Epithelial cell of prostate (primary cell): Measurements from ENCODE around the gene NHS.

ENCODE experiments used
- DNase-seq: peaks from one replicate; pipeline ENCODE4 v3.0.0-alpha.2; 2011; ENCODE audit warnings: low read depth, low spot score
- H3K27ac ChIP-seq: fragments of 450-650 bp; 2 replicates; pipeline ENCODE4 v1.5.1; 2017; ENCODE audit warnings: mild to moderate bottlenecking

Gene NHS

DNA sequence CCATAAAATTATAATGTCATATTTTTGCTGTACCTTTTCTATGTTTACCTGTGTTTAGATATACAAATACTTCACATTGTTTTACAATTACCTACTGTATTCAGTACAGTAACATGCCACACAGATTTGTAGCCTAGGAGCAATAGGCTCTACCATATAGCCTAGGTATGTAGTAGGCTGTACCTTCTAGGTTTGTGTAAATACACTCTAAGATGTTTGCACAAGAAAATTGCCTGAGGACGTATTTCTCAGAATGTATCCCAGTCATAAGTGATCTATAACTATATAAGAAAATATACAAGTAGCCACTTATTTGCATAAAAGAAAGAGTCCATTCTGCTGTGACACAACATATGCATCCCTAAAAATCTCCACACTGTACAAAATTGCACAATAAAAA is 326.0 kb downstream of the NHS start:
- DNase-seq = no peak

DNA sequence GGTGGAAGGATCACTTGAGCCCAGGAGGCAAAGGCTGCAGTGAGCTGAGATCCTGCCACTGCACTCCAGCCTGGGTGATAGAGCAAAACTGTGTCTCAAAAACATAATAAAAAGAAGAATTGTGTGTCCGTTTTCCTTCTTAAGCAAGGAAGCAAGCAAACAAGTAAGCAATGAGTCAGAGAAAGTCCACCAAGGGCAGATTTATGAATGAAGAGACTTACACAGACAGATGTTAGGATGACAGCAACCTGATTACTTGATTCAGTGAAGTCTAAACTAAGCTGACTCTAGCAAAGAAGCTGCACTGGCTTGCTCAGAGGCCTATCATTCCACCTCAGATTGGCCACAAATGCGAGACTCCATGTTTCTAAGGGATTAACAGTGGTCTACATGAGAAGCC is 328.2 kb downstream of the NHS start:
- peak overlapping the region; percentile 64 for H3K27ac ChIP-seq
- DNase-seq = no peak

More for the DNA sequence above, 326.0 kb downstream of the NHS start:
- H3K27ac ChIP-seq = no peak overlapping the region

DNA sequence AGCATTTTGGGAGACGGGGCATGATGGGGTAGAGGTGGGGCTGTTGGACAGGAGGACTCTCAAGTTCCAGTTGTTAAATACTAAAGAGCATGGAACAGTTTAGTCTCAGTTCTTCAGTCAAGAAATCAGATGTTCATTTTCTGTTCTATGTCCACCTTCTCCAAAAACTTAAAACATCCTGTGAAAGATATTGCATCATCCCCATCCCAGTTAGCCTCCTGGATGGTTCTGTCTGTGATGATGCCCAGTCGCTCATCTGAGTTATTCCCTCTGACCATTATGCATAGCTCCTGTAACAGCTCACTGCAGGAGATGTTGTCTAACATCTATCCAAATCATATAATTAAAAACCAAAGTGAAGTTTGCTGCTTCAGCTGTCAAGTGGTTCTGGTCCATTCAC is 330.2 kb downstream of the NHS start:
- no peak for DNase-seq
- H3K27ac ChIP-seq = no peak overlapping the region

DNA sequence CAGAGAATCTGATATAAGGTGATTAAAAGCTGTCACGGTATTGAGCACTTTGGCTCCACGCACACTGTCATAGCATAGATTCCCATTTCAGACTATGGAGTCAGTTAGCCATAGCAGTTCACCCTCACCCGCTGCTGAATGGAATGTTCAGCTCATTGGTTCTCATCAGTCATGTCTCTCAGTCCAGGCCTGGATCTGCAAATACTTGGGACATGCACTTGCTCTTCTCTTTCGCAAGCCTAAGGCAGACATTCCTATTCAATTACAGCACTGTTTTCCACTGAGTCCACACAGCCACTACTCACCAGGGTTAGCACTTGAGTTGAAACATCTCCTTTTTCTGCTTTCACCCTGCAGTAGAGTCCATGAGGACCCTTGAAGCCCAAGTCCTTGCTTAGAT is 331.7 kb downstream of the NHS start:
- H3K27ac ChIP-seq = peak overlapping the region; percentile 50
- no peak for DNase-seq

DNA sequence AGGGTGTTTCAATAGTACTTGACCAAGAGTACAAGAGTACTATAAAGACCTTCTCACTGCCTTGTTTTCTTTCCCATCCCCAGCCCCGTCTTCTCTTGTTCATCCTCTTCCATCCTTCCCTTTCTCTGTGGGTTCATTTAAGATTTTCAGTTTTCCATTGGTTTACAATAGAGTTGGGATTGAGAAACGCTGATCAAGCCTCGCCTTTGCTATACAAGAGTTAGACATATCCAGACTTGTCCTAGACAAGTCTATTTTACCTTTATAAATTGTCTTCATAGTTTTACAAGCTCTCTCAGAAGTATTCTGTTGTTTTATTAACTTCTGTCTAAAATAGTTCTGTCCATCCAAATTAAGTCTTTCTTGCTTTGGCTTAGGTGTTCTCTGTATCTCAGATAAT is 332.7 kb downstream of the NHS start:
- no peak for DNase-seq

DNA sequence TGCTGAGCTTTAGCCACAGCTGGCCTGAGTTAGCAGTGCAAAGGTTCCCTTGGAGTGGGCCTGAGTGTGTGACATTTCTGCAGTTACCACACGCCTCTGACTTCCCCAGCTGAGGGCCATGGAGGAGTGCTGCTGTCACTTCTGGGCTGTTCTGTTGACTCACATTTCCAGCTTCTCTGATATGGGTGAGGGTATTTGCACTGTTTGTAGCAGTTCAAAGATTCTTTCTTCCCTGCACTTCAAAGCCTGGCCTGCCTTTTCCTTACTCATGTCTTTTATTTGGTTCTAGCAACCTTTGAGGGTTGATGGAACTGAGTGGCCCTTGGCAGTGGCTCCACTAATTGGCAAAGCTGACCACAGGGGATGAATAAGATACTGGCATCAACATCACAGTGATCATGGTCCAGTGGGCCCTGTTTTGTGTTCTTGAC is 335.9 kb downstream of the NHS start:
- no peak for DNase-seq
- H3K27ac ChIP-seq = no peak overlapping the region

More for the DNA sequence above, 332.7 kb downstream of the NHS start:
- peak overlapping the region; percentile 50 for H3K27ac ChIP-seq

DNA sequence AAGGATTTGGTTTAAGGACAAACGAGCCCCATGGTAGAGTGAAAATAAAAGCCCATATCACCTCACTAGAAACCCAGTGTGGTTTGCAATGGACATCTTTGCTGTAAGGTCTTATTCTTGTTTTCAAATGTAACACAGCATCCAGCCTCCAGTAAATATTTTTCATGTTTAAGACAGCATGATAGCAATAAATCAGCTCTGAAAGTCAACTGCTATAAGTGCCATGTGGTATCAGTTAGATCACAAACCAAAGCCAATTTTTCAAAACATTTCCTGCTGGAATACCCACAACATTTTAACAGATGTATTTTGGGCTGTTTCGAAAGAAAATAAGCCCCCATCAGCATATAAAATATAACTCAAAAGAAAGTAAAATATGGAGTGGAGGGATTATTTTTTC is 338.3 kb downstream of the NHS start:
- no peak for DNase-seq

DNA sequence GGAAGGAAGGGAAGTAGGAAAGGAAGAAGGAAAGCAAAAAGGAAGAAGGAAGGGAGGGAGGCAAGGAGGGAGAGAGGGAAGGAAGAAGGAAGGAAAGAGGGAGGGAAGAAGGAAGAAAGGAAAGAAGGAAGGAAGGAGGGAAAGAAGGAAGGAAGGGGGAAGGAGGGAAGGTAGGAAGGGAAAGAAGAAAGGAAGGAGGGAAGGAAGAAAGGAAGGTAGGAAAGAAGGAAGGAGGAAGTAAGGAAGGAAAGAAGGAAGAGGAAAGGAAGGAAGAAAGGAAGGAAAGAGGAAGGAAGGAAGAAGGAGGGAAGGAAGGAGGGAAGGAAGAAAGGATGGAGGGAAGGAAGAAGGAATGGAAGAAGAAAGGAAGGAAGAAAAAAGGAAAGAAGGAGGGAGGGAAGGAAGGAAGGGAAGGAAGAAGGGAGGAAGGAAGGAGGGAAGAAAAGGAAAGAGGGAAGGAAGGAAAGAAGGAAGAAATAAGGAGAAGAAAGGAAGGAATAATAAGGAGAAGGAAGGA is 343.7 kb downstream of the NHS start:
- no peak overlapping the region for H3K27ac ChIP-seq
- no peak for DNase-seq

More for the DNA sequence above, 338.3 kb downstream of the NHS start:
- H3K27ac ChIP-seq = no peak overlapping the region

DNA sequence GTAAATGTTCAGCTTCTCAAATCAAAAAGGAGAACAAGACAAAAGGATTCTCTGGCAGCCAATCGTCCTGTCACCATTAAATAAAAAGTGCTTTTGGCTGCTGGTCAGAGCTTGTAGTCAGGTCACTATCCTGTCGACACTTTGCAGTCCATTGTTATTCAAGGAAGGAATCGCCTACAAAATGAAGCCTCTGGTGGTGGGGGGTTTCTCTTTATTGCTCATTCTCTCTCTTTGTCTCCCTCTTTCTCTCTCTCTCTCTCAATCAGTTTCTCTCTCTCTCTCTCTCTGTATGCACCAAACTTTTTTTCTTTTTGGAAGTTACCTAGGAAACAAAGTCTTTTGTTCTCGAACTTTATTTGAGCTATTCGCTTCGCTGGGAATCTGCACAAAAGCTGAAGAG is 344.7 kb downstream of the NHS start:
- no peak overlapping the region for H3K27ac ChIP-seq
- DNase-seq = no peak

DNA sequence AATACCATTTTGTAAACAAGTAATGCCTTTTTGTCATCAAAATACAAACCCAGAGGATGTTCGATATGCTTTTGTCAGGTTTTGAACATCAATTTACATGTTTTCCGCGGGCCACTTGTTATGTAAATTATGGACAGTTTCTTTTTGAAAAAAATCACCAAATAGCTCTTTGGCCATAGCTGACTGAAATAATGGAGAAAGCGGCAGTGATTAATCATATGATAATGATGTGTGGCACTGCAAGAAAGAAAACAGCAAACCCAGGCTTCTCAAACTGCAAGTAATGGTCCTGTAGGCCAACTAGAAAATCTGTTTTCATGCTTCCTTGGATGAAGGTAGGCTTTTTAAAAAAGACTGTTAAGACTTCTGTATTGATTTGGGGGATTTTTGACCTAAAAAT is 346.7 kb downstream of the NHS start:
- DNase-seq = no peak
- H3K27ac ChIP-seq = no peak overlapping the region

DNA sequence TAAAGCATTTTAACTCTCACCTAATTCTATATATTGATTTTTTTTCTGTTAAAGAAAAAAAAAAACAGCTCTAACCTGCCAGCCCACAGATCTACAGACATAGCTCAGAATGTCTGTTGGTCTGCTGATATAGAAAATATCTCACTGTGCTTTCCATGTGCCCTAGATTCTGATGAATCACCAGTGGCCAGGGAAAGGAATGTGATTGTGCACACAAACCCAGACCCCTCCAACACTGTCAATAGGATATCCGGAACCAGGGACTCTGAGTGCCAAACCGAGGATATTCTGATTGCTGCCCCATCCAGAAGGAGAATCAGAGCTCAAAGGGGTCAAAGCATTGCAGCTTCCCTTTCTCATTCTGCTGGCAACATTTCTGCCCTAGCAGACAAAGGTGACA is 350.2 kb downstream of the NHS start:
- no peak overlapping the region for H3K27ac ChIP-seq
- no peak for DNase-seq

DNA sequence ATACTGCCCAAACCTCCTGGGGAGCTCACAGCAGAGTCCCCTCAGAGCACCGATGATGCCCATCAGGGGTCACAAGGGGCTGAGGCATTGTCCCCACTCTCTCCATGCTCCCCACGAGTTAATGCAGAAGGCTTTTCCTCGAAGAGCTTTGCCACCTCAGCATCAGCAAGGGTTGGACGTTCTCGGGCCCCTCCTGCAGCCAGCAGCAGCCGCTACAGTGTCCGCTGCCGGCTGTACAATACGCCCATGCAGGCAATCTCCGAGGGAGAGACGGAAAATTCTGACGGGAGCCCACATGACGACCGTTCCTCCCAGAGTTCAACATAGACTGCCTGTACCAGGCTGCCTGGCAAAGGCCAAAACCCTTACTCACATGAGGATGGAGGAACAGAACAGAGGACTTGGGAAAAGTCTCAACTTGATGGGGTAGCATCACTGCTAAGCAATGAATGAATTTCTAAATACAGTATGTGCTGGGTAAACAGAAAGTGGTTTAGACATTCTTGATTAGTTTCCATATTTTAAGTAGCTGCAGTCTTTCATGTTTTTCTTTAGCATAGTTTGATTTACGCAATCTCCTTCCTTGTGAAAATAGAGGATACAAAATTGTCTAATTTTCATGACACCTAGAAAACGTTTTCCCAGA is 357.3 kb downstream of the NHS start:
- no peak overlapping the region for H3K27ac ChIP-seq
- no peak for DNase-seq

DNA sequence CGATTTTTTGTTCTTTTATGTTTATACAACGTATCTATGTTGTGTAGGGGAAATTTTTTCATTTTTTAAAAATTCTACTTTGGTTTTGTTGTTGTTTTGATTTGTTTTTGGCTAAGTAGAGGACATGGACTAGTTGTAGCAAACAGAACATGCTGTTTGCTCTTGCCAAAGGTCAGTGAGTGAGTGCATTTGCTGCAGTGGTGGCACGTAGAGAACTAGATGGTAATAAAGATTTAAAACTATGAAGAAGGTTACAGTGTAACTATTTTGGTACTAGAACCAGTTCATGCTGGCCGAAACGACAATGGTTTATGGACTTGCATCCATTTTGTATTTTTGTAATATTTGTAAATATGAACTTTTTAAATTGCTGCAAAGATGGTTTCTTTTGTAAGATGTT is 360.4 kb downstream of the NHS start:
- DNase-seq = no peak
- H3K27ac ChIP-seq = no peak overlapping the region

DNA sequence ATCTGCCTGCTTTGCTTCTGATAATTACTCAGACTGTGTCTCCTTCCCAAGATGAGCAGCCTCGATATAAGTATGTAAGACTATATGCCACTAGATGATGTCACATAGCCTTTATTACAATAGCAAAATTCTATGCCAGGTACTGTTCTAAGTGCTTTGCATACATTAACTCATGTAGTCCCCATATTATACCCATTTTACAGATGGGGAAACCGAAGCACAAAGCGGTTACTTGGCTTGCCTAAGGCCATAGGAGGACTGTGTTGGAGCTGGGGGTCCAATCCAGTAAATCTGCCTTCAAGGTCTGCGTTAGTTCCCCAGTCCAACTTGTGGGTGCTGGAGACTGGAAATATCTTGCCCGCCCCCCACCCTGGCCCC is 361.5 kb downstream of the NHS start:
- H3K27ac ChIP-seq = peak overlapping the region; percentile 52
- no peak for DNase-seq

DNA sequence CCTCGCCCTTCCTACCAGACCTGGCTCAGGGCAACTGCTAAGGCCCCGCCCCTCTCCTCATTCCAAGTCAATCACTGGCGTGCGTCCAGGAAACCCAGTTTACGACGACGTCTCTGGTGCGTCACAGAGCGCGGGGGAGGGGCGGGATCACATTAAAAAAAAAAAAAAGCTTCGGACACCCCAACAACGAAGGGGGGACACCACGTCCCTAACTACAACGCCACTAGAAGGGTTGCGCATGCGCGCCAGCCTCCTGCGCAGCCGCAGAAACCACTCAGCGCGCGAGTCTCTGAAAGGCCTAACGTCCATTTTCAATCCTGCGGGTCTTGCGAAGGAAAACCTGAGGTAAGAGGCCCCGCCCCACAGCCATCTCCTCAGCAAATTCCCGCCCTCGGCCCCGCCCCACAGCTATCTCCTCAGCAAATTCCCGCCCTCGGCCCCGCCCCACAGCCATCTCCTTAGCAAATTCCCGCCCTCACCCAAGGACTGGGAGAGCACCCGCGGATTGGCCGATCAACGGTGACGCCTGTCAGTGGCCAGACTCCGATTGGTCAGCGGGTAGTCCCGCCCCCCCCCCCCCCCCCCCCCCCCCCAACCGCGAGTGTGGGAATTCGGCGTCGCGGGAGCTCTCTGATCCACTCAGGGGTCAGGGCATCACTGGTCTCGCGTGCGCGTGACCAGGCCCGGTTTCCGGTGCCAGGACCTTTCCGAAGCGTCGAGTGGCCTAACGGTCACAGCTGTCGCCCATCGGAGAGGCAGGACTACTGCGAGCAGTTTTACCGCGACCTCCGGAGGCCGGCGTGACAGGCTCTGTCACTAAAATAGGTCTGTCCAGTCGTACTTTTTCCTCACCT is 362.1 kb downstream of the NHS start, which contains the start of gene SCML1:
SCML1 (plus strand) TSS at position 638 of the 854 bp plus-strand sequence. CDS start 6,694 bp downstream, outside the sequence.
- DNase-seq = peak; percentile 83
- H3K27ac ChIP-seq = peak within 1 kb of the TSS; percentile 52

DNA sequence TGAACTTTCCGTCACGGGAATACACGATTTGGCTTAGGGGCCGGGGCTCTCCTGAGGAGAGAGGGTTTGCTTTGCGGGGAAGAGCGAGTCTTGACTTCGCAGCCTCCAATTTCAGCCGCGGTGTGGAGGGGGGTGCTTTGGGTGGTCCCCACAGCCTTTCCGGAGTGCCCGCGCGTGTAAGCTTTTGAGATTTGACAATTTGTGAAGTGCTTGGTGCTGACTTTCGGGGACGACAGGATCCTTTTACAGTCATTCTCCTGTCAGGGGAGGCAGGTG is 362.6 kb downstream of the NHS start:
- no peak for DNase-seq

DNA sequence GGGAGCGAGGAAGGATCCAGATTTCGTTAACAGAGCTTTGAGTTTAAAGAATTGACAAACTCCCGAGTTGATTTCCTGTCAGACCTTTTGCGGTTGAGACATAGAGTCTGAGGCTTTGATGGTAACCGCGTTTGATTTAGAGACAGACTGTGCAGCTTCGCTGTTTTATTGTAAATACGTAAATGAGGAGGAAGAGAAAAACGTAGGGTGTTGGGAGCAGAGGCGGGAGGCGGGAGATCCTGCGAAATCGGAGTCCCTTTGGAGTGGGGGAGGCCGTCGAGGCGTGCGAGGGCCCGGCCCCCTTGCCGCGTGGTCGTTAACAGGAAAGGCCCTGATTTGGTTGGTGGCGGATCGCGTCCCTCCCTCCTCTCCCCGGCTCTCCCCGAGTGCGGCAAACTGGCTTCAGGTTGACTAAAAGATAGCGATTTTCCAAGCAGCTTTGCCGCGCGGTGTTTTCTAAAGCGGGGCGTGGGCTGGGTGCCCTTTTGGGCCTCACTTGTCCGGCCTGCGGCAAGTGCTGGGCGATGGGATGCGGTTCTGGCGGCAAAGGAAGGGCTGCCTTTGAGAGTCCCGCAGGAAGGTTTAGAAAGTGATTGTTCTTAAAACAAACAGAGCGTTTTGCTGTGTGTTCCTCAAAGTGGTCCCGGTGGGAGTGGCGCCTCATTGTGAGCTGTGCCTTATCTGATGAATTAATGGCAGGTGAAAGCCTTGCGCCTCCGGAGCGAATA is 363.1 kb downstream of the NHS start:
- no peak for DNase-seq
- peak overlapping the region; percentile 41 for H3K27ac ChIP-seq

More for the DNA sequence above, 362.6 kb downstream of the NHS start:
- H3K27ac ChIP-seq = peak overlapping the region; percentile 41

DNA sequence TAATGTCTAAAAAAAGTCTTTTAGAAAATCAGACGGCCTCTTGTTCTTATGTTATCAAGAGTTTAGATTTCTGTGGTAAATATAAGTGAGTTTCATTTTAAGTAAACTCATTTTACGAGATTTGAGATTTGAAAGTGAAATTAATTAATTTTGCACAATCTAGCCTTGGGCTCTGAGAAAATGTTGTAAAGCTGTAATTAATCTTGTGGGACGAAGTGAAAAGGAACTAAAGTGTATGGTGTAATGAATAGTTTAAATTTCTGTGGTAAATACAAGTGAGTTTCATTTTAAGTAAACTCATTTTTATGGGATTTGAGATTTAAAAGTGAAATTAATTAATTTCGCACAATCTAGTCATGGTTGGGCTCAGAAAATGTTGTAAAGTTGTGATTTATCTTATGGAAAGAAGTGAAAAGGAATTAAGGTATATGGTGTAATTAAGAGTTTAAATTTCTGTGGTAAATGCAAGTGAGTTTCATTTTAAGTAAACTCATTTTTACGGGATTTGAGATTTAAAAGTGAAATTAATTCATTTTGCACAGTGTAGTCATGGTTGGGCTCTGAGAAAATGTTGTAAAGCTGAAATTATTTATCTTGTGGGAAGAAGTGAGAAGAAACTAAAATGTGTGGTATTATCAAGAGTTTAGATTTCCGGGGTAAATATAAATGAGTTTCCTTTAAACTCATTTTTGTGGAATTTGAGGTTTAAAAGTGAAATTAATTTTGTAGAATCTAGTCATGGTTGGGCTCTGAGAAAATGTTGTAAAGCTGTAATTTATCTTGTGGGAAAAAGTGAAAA is 363.9 kb downstream of the NHS start:
- no peak for DNase-seq
- H3K27ac ChIP-seq = peak overlapping the region; percentile 41

DNA sequence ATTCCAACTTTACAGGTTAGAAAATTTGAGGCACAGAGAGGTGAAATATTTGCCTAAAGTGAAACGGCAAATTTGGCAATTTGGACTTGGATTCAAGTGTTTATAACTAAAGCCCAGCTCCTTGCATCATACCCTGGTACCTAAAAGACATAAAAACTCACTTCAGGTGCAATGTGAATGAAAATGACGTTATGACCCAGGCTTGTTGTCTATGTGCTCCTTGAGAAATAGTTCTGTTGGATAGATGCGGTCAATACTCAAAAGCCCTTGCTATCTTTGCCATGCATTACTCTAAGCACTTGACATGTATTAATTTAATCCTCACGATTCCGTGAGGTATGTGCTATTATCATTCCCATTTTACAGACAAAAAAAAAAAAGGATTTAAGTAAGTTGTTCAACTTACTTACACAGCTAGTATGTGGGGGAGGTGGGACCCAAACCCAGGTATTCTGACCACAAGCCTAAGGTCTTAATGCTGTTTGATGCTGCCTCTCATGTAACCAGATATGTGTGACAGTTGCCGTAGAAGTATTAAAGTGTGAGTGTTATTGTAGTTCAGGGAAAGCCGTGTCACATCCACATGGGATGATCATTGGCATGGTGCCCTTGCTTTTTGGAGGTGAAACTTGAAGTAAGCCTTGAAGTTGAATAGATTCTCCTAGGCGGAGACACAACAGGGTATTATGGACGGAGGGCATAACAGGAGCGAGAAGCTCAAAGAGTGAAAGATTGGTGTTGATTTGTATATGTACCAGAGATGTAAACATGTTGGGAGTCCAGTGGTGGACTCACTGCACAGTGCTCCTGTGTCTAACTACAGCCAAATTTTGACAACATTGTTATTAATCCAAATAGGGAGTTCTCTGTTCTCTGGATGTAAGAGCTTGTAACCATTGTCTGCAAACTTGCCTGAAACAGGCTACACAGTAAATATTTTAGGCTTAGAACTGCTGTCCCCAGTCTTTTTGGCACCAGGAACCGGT is 365.4 kb downstream of the NHS start:
- no peak for DNase-seq
- H3K27ac ChIP-seq = no peak overlapping the region
